Peyer's patch (tissue), 4 donors: ENCODE results near the gene SRC. TPM values are rescaled to one million over a fixed set of nuclear protein-coding genes. Genes with fewer than 3 reads are reported as not detected.

Experiments used
- DNase-seq, 3 donors: peaks; one replicate each; pipeline ENCODE4 v3.0.0-alpha.2; 2017 to 2019
- H3K27ac ChIP-seq, 4 donors: fragments of 200-600 bp; sonication (generic); one replicate each; pipeline ENCODE4 v1.5.1; 2016 to 2019
- H3K27me3 ChIP-seq, 2 donors: fragments of 200-600 bp; sonication (generic); one replicate each; pipeline ENCODE4 v1.5.1; 2019
- H3K36me3 ChIP-seq, 3 donors: fragments of 200-600 bp; sonication (generic); one replicate each; pipeline ENCODE4 v1.5.1; 2016 to 2019
- H3K4me1 ChIP-seq, 4 donors: fragments of 200-600 bp; sonication (generic); one replicate each; pipeline ENCODE4 v1.5.1; 2016 to 2019
- H3K4me3 ChIP-seq, 4 donors: fragments of 200-600 bp; sonication (generic); 1 replicate in 3 of 4; 2 replicates in 1 of 4; pipeline ENCODE4 v1.5.1; 2016 to 2019; ENCODE audit warnings: mild to moderate bottlenecking in 1 of 4
- H3K9me3 ChIP-seq, 4 donors: fragments of 200-600 bp; sonication (generic); one replicate each; pipeline ENCODE4 v1.5.1; 2016 to 2019; ENCODE audit warnings: mild to moderate bottlenecking in 1 of 4
- CTCF ChIP-seq, 6 experiments: fragments of 450-650 bp in 4 of 6; fragments of 200-600 bp in 2 of 6; sonication (generic) in 1 of 6; IDR thresholded peaks; one replicate each; pipeline ENCODE4 v1.5.1; 2017 to 2019; ENCODE audit warnings: antibody characterized with exemption in 6 of 6, mild to moderate bottlenecking in 3 of 6, moderate library complexity in 1 of 6
- POLR2A ChIP-seq, 2 donors: fragments of 450-650 bp; IDR thresholded peaks; one replicate each; pipeline ENCODE4 v1.5.1; 2017; ENCODE audit warnings: antibody characterized with exemption in 2 of 2, mild to moderate bottlenecking in 2 of 2, moderate library complexity in 2 of 2
- total RNA-seq, 4 donors: library from RNA; depleted of rRNA; stranded (reverse); fragments of >200 nt; gene quantifications; one replicate each; pipeline ENCODE4 v1.1.0, GENCODE V29; 2016

Gene SRC
- total RNA-seq, 4 donors from 2014 or later = 85.8 to 187 (median 146) TPM

GRCh38 chr20:37453836-37454235 is 107.9 kb downstream of the SRC start:
- Histone ChIP-seq H3K27me3 (no peaks in the 10 kb centered on the region), H3K4me3 (no peak overlapping the region), H3K4me1 (no peaks in the 10 kb centered on the region), H3K9me3 (peaks cover 0 to 4% (median 0%) of the 10 kb centered on the region in 4 donors), H3K27ac (no peak overlapping the region), H3K36me3 (no peaks in the 10 kb centered on the region)
- TF ChIP-seq CTCF (IDR thresholded peaks at IDR 0.05) (no peak), POLR2A (IDR thresholded peaks at IDR 0.05) (no peak)
- no peak for DNase-seq

- Histone ChIP-seq H3K4me1 (no peaks in the 10 kb centered on the region), H3K27ac (no peak overlapping the region), H3K27me3 (no peaks in the 10 kb centered on the region), H3K4me3 (no peak overlapping the region), H3K9me3 (peaks cover 0 to 4% (median 0%) of the 10 kb centered on the region in 4 donors), H3K36me3 (no peaks in the 10 kb centered on the region)
- DNase-seq = no peak
- TF ChIP-seq CTCF (IDR thresholded peaks at IDR 0.05) = no peak
- TF ChIP-seq POLR2A (IDR thresholded peaks at IDR 0.05) = no peak
Observed at GRCh38 chr20:37454636-37455385, 108.9 kb downstream of the SRC start.

Other genes with a start within 250 kb of the SRC start
- 100 to 1,000 TPM in 3 of 4 donors, 10 to 100 TPM in 1; 95.2 to 116 (median 109) TPM for gene RPN2, start 166.8 kb upstream of the SRC start, total RNA-seq
- 10 to 100 TPM in 1 of 4 donors, 1 to 10 TPM in 2, under 1 TPM in 1; 0.54 to 14.0 (median 3.2) TPM for gene MROH8, start 166.6 kb upstream of the SRC start, total RNA-seq
- not detected for gene GHRH, start 84.3 kb upstream of the SRC start, total RNA-seq
- 10 to 100 TPM; 19.8 to 31.4 (median 24.8) TPM for gene MANBAL, start 56.5 kb upstream of the SRC start, total RNA-seq
- gene NNAT, start 175.1 kb downstream of the SRC start, total RNA-seq = not detected
- 100 to 1,000 TPM in 3 of 4 donors, 10 to 100 TPM in 1; 44.6 to 129 (median 118) TPM for gene BLCAP, start 181.7 kb downstream of the SRC start, total RNA-seq